ENCODE measurements around the gene SHISA5. TPM values are rescaled to one million over a fixed set of nuclear protein-coding genes. Genes with fewer than 3 reads are reported as not detected.
A peak's percentile ranks its signal among the peaks of the same experiment; 100 is the strongest.
"Not testable (repeated sequence)": the region's sequence is repeated elsewhere in the genome, so short reads cannot be mapped to it uniquely, and the experiment has no call there.

SHISA5 gene, protein sequence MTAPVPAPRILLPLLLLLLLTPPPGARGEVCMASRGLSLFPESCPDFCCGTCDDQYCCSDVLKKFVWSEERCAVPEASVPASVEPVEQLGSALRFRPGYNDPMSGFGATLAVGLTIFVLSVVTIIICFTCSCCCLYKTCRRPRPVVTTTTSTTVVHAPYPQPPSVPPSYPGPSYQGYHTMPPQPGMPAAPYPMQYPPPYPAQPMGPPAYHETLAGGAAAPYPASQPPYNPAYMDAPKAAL
- total RNA-seq: 100 to 1,000 TPM in 3 of 4 donors, 10 to 100 TPM in 1; 98.2 to 191 (median 122) TPM

GRCh38 chr3:48504051-48504946 is at the start of gene SHISA5:
Gene SHISA5, minus strand, starts transcription at chr3:48504174. Its CDS starts 80 bp downstream, at chr3:48504094.
- Histone ChIP-seq H3K9me3 (no peaks in the 10 kb centered on the region), H3K36me3 (peaks cover 0 to 17% of the 10 kb centered on the region in 2 donors), H3K27me3 (no peaks in the 10 kb centered on the region), H3K27ac (peak within 1 kb of the TSS; percentile 90 to 95 (median 94)), H3K4me3 (peak within 1 kb of the TSS; percentile 62 to 79), H3K4me1 (peaks cover 0 to 33% (median 17%) of the 10 kb centered on the region in 3 donors)
- peak; percentile 86 for ATAC-seq
- WGBS, 2 donors (ENCODE audit: low coverage in 1 of 2): 0% methylated on average over 1 of the region's 66 CpGs; no CpG with 5 or more reads in 1 of the 2 donors
- TF ChIP-seq POLR2A (IDR thresholded peaks at IDR 0.05) (peak; percentile 59 to 69), EP300 (IDR thresholded peaks at IDR 0.05) (no peak), POLR2AphosphoS5 (IDR thresholded peaks at IDR 0.05) (peak; percentile 80)
- TF ChIP-seq, protein P1, sequence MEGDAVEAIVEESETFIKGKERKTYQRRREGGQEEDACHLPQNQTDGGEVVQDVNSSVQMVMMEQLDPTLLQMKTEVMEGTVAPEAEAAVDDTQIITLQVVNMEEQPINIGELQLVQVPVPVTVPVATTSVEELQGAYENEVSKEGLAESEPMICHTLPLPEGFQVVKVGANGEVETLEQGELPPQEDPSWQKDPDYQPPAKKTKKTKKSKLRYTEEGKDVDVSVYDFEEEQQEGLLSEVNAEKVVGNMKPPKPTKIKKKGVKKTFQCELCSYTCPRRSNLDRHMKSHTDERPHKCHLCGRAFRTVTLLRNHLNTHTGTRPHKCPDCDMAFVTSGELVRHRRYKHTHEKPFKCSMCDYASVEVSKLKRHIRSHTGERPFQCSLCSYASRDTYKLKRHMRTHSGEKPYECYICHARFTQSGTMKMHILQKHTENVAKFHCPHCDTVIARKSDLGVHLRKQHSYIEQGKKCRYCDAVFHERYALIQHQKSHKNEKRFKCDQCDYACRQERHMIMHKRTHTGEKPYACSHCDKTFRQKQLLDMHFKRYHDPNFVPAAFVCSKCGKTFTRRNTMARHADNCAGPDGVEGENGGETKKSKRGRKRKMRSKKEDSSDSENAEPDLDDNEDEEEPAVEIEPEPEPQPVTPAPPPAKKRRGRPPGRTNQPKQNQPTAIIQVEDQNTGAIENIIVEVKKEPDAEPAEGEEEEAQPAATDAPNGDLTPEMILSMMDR (IDR thresholded peaks at IDR 0.05): peak in 1 of 4 experiments; percentile 13

- Histone ChIP-seq H3K4me3 (no peak overlapping the region), H3K27me3 (no peaks in the 10 kb centered on the region), H3K27ac (no peak overlapping the region), H3K4me1 (peaks cover 0 to 41% (median 6%) of the 10 kb centered on the region in 3 donors), H3K36me3 (peaks cover 0 to 8% of the 10 kb centered on the region in 2 donors), H3K9me3 (no peaks in the 10 kb centered on the region)
- ATAC-seq: no peak
- TF ChIP-seq POLR2A (IDR thresholded peaks at IDR 0.05) (no peak), POLR2AphosphoS5 (IDR thresholded peaks at IDR 0.05) (no peak), EP300 (IDR thresholded peaks at IDR 0.05) (no peak)
- TF ChIP-seq, protein P1 (IDR thresholded peaks at IDR 0.05): no peak
- 60 to 87% methylated on average over 1 to 5 of the region's 5 CpGs for WGBS, 2 donors (ENCODE audit: low coverage in 1 of 2)
These were observed 49.4 kb upstream of the SHISA5 start for GRCh38 chr3:48553361-48553760.

DNA sequence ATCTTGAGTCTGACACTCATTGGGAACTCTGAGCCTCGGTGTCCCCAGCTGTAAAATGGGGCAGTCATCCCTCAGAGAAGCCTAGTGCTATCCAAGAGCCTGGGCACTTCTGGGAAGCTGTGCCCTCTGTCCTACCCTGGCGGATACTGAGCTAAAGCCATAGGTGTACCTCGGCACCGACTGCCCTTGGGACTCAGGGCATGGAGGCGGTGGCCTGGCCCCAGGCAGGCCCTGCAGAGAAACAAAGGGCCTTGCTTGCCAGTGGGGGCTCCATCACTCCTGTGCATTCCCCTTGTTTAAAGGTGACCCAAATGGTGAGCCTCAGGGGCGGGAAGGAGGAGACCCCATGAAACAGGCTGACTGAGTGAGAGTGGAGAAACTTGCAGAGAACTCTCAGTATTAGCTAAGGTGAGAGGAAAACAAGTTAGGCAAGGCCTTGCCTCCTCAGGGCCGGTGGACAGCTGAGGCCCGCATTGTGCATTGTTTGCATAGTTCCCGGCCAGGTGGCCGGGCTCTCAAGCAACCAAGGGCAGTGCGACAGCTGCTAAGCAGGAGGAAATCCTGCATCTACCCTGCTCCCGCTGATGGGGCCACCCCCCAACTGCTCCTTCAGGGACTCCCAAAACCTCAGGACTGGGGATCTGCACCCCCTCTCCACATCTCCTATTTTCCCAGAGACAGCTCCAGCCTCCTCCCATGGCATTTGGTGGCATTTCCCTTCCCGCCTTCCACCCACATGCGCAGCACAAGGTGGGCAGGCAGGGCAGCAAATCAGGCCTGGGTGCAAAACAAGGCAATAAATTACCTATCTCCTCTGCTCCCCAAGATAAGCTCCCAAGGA is 48.4 kb upstream of the SHISA5 start:
- TF ChIP-seq POLR2AphosphoS5 (IDR thresholded peaks at IDR 0.05) (no peak), POLR2A (IDR thresholded peaks at IDR 0.05) (no peak), EP300 (IDR thresholded peaks at IDR 0.05) (no peak)
- TF ChIP-seq, protein P1 (IDR thresholded peaks at IDR 0.05): no peak
- H3K4me3 ChIP-seq: no peak overlapping the region
- H3K36me3 ChIP-seq: peaks cover 0 to 17% of the 10 kb centered on the region in 2 donors
- no peak overlapping the region for H3K27ac ChIP-seq
- no peaks in the 10 kb centered on the region for H3K9me3 ChIP-seq
- H3K4me1 ChIP-seq: peaks cover 0 to 33% (median 3%) of the 10 kb centered on the region in 3 donors
- WGBS, 2 donors (ENCODE audit: low coverage in 1 of 2): 48 to 83% methylated on average over 2 to 4 of the region's 14 CpGs
- H3K27me3 ChIP-seq: no peaks in the 10 kb centered on the region
- ATAC-seq: no peak

GRCh38 chr3:48551651-48552050 is 47.7 kb upstream of the SHISA5 start:
- H3K27ac ChIP-seq, H3K27me3 ChIP-seq, H3K4me3 ChIP-seq, ATAC-seq, H3K9me3 ChIP-seq: not testable (repeated sequence)
- H3K36me3 ChIP-seq: peaks cover 0 to 24% of the 10 kb centered on the region in 2 donors
- WGBS, 2 donors (ENCODE audit: low coverage in 1 of 2): 98% methylated on average over 4 of the region's 7 CpGs; no CpG with 5 or more reads in 1 of the 2 donors
- peaks cover 0 to 29% (median 3%) of the 10 kb centered on the region in 3 donors for H3K4me1 ChIP-seq
